H9 (cell line): ENCODE data around the gene TSSK2. TPM values are rescaled to one million over a fixed set of nuclear protein-coding genes. Genes with fewer than 3 reads are reported as not detected.

Experiments used
- DNase-seq: peaks from one replicate; pipeline ENCODE4 v3.0.0-alpha.2; 2017
- H2AFZ ChIP-seq: one replicate; pipeline ENCODE4 v1.6.1; 2013; ENCODE audit warnings: mild to moderate bottlenecking, low read length, control low read depth, moderate library complexity
- H2AK5ac ChIP-seq: 2 replicates; pipeline ENCODE4 v1.6.1; 2013; ENCODE audit warnings: low read length, control low read depth, mixed read lengths; ENCODE audit not compliant: insufficient read length
- H2BK120ac ChIP-seq: one replicate; pipeline ENCODE4 v1.6.1; 2013; ENCODE audit warnings: low read depth, mild to moderate bottlenecking, low read length, control low read depth, inconsistent platforms; ENCODE audit not compliant: poor library complexity, severe bottlenecking
- H2BK12ac ChIP-seq: 2 replicates; pipeline ENCODE4 v1.6.1; 2013; ENCODE audit warnings: low read length, control low read depth, mixed read lengths, low read depth; ENCODE audit not compliant: insufficient read length
- H2BK15ac ChIP-seq: 2 replicates; pipeline ENCODE4 v1.6.1; 2013; ENCODE audit warnings: low read depth, low read length, control low read depth
- H2BK20ac ChIP-seq: one replicate; pipeline ENCODE4 v1.6.1; 2013; ENCODE audit warnings: low read depth, mild to moderate bottlenecking, low read length, control low read depth, inconsistent platforms; ENCODE audit not compliant: poor library complexity, severe bottlenecking
- H2BK5ac ChIP-seq: 2 replicates; pipeline ENCODE4 v1.6.1; 2013; ENCODE audit warnings: low read length, control low read depth, mixed read lengths; ENCODE audit not compliant: insufficient read length
- H3K14ac ChIP-seq: 2 replicates; pipeline ENCODE4 v1.6.1; 2013; ENCODE audit warnings: low read length, control low read depth; ENCODE audit not compliant: insufficient read depth
- H3K18ac ChIP-seq: 2 replicates; pipeline ENCODE4 v1.6.1; 2013; ENCODE audit warnings: low read depth, mild to moderate bottlenecking, mixed read lengths, low read length, control low read depth; ENCODE audit not compliant: insufficient read length
- H3K23ac ChIP-seq: 2 replicates; pipeline ENCODE4 v1.6.1; 2013; ENCODE audit warnings: low read length, control low read depth, mixed read lengths, low read depth; ENCODE audit not compliant: insufficient read length
- H3K23me2 ChIP-seq: 2 replicates; pipeline ENCODE4 v1.6.1; 2013; ENCODE audit warnings: low read depth, mild to moderate bottlenecking, mixed read lengths, low read length, control low read depth; ENCODE audit not compliant: insufficient read length, poor library complexity, severe bottlenecking
- H3K27ac ChIP-seq: 2 replicates; pipeline ENCODE4 v1.5.1; 2013; ENCODE audit warnings: low read length, control low read depth, mixed read lengths, low read depth; ENCODE audit not compliant: insufficient read length
- H3K27me3 ChIP-seq: 2 replicates; pipeline ENCODE4 v1.6.1; 2013; ENCODE audit warnings: low read length, control low read depth, inconsistent platforms; ENCODE audit not compliant: insufficient read depth
- H3K4ac ChIP-seq: 2 replicates; pipeline ENCODE4 v1.6.1; 2013; ENCODE audit warnings: low read depth, mild to moderate bottlenecking, control low read depth, inconsistent platforms, low read length, moderate library complexity
- H3K4me1 ChIP-seq: 2 replicates; pipeline ENCODE4 v1.6.1; 2013; ENCODE audit warnings: low read length, control low read depth, inconsistent platforms; ENCODE audit not compliant: insufficient read depth
- H3K4me2 ChIP-seq: 2 replicates; pipeline ENCODE4 v1.6.1; 2013; ENCODE audit warnings: low read length, control low read depth, mixed read lengths; ENCODE audit not compliant: insufficient read length, insufficient read depth
- H3K56ac ChIP-seq: 2 replicates; pipeline ENCODE4 v1.6.1; 2013; ENCODE audit warnings: low read depth, mild to moderate bottlenecking, mixed read lengths, low read length, control low read depth; ENCODE audit not compliant: insufficient read length
- H3K79me1 ChIP-seq: 2 replicates; pipeline ENCODE4 v1.6.1; 2013; ENCODE audit warnings: low read depth, mild to moderate bottlenecking, moderate library complexity, low read length, control low read depth, inconsistent platforms; ENCODE audit not compliant: insufficient read depth, poor library complexity, severe bottlenecking
- H3K79me2 ChIP-seq: 2 replicates; pipeline ENCODE4 v1.6.1; 2013; ENCODE audit warnings: low read length, control low read depth, inconsistent platforms; ENCODE audit not compliant: insufficient read depth
- H3K9ac ChIP-seq: 2 replicates; pipeline ENCODE4 v1.6.1; 2013; ENCODE audit warnings: low read length, control low read depth, mixed read lengths; ENCODE audit not compliant: insufficient read length; ENCODE audit errors: extremely low read depth
- H3K9me3 ChIP-seq: one replicate; pipeline ENCODE4 v1.6.1; 2013; ENCODE audit warnings: low read depth, low read length, inconsistent platforms; ENCODE audit not compliant: control insufficient read depth
- H3T11ph ChIP-seq: one replicate; pipeline ENCODE4 v1.6.1; 2013; ENCODE audit warnings: mild to moderate bottlenecking, low read length, control low read depth, inconsistent platforms
- H4K20me1 ChIP-seq: one replicate; pipeline ENCODE4 v1.6.1; 2013; ENCODE audit not compliant: control insufficient read depth, insufficient read length, insufficient read depth
- H4K5ac ChIP-seq: 2 replicates; pipeline ENCODE4 v1.6.1; 2013; ENCODE audit warnings: low read depth, mild to moderate bottlenecking, mixed read lengths, low read length, control low read depth; ENCODE audit not compliant: insufficient read length
- H4K8ac ChIP-seq: replicated peaks from 2 replicates; pipeline ENCODE4 v1.6.1; 2013; ENCODE audit warnings: low read length, control low read depth, mixed read lengths, low read depth; ENCODE audit not compliant: insufficient read length
- H4K91ac ChIP-seq: 2 replicates; pipeline ENCODE4 v1.6.1; 2013; ENCODE audit warnings: low read depth, mild to moderate bottlenecking, moderate library complexity, mixed read lengths, low read length, control low read depth; ENCODE audit not compliant: insufficient read length
- H3K27ac Mint-ChIP-seq, 3 experiments: 2 replicates in 2 of 3; 3 replicates in 1 of 3; pipeline ENCODE4 v1.8.0; 2020 to 2021; ENCODE audit warnings: mixed read lengths in 3 of 3, mild to moderate bottlenecking in 1 of 3, moderate library complexity in 1 of 3
- H3K27me3 Mint-ChIP-seq: 2 replicates; pipeline ENCODE4 v1.8.0; 2021; ENCODE audit warnings: low read depth, mild to moderate bottlenecking, moderate library complexity, mixed read lengths
- H3K36me3 Mint-ChIP-seq, 3 experiments: 2 replicates in 2 of 3; 3 replicates in 1 of 3; pipeline ENCODE4 v1.8.0; 2020 to 2021; ENCODE audit warnings: low read depth in 3 of 3, mixed read lengths in 3 of 3; ENCODE audit not compliant: insufficient read depth in 1 of 3
- H3K4me1 Mint-ChIP-seq, 2 experiments: 2 replicates each; pipeline ENCODE4 v1.8.0; 2020; ENCODE audit warnings: mixed read lengths in 2 of 2
- H3K4me3 Mint-ChIP-seq, 2 experiments: 2 replicates in 1 of 2; 3 replicates in 1 of 2; pipeline ENCODE4 v1.8.0; 2020 to 2021; ENCODE audit warnings: mild to moderate bottlenecking in 2 of 2, mixed read lengths in 2 of 2, moderate library complexity in 1 of 2
- H3K9me3 Mint-ChIP-seq, 2 experiments: 2 replicates in 1 of 2; 3 replicates in 1 of 2; pipeline ENCODE4 v1.8.0; 2020; ENCODE audit warnings: mild to moderate bottlenecking in 2 of 2, mixed read lengths in 2 of 2, moderate library complexity in 1 of 2
- WGBS: extraction: QIAGEN DNeasy Blood & Tissue Kit; methylation state at CpG from one replicate; pipeline ENCODE4 v1.1.7; 2013; ENCODE audit warnings: missing lambda C conversion rate, low lambda C conversion rate, mixed read lengths; ENCODE audit not compliant: insufficient read length; ENCODE audit errors: extremely low coverage; 5-methylcytosine and 5-hydroxymethylcytosine counted together
- total RNA-seq: library from RNA; stranded (reverse); gene quantifications from 2 replicates; pipeline ENCODE4 v1.2.1, GENCODE V29; 2021
- TF ChIP-seq, protein P1 (sequence below): fragments of 200-600 bp; sonication (generic); conservative IDR thresholded peaks from 3 replicates; pipeline ENCODE4 v1.8.0; 2021; ENCODE audit warnings: antibody characterized with exemption, mild to moderate bottlenecking

TSSK2 gene
- total RNA-seq, 1 experiment from 2014 or later: not detected

DNA sequence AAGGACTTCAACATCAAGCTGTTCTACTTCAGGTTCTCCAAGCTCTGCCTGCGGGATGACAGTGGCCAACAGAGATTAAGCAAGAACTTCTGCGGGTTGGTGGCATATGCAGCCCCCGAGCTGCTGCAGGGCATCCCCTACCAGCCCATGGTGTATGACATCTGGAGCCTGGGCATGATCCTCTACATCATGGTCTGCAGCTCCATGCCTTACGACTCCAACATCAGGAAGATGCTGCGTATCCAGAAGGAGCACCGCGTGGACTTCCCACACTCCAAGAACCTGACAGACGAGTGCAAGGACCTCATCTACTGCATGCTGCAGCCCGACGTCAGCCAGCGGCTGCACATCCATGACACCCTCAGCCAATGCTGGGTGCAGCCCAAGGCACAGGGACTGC is 6.1 kb upstream of the TSSK2 start:
- TF ChIP-seq, protein P1, sequence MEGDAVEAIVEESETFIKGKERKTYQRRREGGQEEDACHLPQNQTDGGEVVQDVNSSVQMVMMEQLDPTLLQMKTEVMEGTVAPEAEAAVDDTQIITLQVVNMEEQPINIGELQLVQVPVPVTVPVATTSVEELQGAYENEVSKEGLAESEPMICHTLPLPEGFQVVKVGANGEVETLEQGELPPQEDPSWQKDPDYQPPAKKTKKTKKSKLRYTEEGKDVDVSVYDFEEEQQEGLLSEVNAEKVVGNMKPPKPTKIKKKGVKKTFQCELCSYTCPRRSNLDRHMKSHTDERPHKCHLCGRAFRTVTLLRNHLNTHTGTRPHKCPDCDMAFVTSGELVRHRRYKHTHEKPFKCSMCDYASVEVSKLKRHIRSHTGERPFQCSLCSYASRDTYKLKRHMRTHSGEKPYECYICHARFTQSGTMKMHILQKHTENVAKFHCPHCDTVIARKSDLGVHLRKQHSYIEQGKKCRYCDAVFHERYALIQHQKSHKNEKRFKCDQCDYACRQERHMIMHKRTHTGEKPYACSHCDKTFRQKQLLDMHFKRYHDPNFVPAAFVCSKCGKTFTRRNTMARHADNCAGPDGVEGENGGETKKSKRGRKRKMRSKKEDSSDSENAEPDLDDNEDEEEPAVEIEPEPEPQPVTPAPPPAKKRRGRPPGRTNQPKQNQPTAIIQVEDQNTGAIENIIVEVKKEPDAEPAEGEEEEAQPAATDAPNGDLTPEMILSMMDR: no peak
- Histone ChIP-seq H4K20me1 (no peaks in the 10 kb centered on the region), H3K23me2 (peaks cover 9% of the 10 kb centered on the region)

More for the DNA sequence above, 6.1 kb upstream of the TSSK2 start:
- Histone ChIP-seq H2BK12ac (no peak overlapping the region), H2BK120ac (no peak overlapping the region), H2AK5ac (no peak overlapping the region), H3K4me2 (no peak overlapping the region), H3K79me1 (peaks cover 5% of the 10 kb centered on the region), H2BK15ac (no peak overlapping the region), H4K91ac (no peak overlapping the region), H3K4me1 (peaks cover 3% of the 10 kb centered on the region; the same call in 1 of the 2 replicates), H3K27me3 (no peaks in the 10 kb centered on the region), H4K5ac (no peak overlapping the region), H3K9ac (no peak overlapping the region), H3K79me2 (peaks cover 9% of the 10 kb centered on the region; the same call in 1 of the 2 replicates), H3K23ac (no peak overlapping the region), H3K14ac (no peak overlapping the region), H3T11ph (no peak overlapping the region), H3K56ac (no peak overlapping the region), H3K4ac (no peak overlapping the region), H2AFZ (no peak overlapping the region), H2BK5ac (no peak overlapping the region), H3K27ac (no peak overlapping the region), H3K18ac (no peak overlapping the region), H3K9me3 (no peaks in the 10 kb centered on the region), H4K8ac (no peak overlapping the region), H2BK20ac (no peak overlapping the region)
- H3K27me3 Mint-ChIP-seq: peaks cover 18% of the 10 kb centered on the region
- H3K9me3 Mint-ChIP-seq: no peaks in the 10 kb centered on the region; a peak in 3 of 5 replicates
- no CpG with 5 or more reads among the region's 11 CpGs for WGBS
- H3K27ac Mint-ChIP-seq: no peak overlapping the region
- DNase-seq: no peak
- H3K36me3 Mint-ChIP-seq: peaks cover 0 to 3% (median 0%) of the 10 kb centered on the region in 3 experiments; a peak in 3 of 7 replicates
- H3K4me3 Mint-ChIP-seq: no peak overlapping the region
- H3K4me1 Mint-ChIP-seq: peaks cover 20 to 23% of the 10 kb centered on the region in 2 experiments
